A549 (cell line): ENCODE results near the gene TMEM63C. TPM values are rescaled to one million over a fixed set of nuclear protein-coding genes. Genes with fewer than 3 reads are reported as not detected.

Source experiments
- ATAC-seq, 2 experiments: fragments of 200-7000 bp in 1 of 2; fragments of >200 bp in 1 of 2; cut with Nextera tagmentation in 1 of 2; cut with Tn5 transposase in 1 of 2; 3 replicates each; pipeline versions ENCODE4 v1.8.0 to v1.9.1; 2018 to 2020; ENCODE audit warnings: mild to moderate bottlenecking in 1 of 2, moderate library complexity in 1 of 2
- CTCF ChIA-PET: fragments of 300-600 bp; sonication (Branson Sonifier 250); formaldehyde crosslinking; extraction: SDS; loops from one replicate; lab custom pipeline; 2021; ENCODE audit warnings: antibody characterized with exemption, inconsistent platforms; lab: Yijun Ruan, JAX
- POLR2A ChIA-PET: fragments of 350-600 bp; formaldehyde crosslinking; extraction: SDS; loops from one replicate; lab custom pipeline; 2021; ENCODE audit warnings: antibody characterized with exemption, inconsistent platforms; lab: Yijun Ruan, JAX
- DNase-seq, 2 experiments: peaks; one replicate each; pipeline versions ENCODE4 v3.0.0 to v3.0.0-alpha.2; 2011 to 2016; ENCODE audit warnings: low read depth in 1 of 2, low spot score in 1 of 2
- FAIRE-seq: peaks from 2 replicates; lab custom pipeline; 2011; peaks lifted over from hg19 to GRCh38; lab: Jason Lieb, UNC
- H3K27ac ChIP-seq, 2 experiments: fragments of >200 bp; sonication (Bioruptor Twin); formaldehyde crosslinking; 3 replicates each; pipeline ENCODE4 v1.5.1; 2016 to 2017
- H3K4me1 ChIP-seq: fragments of >200 bp; sonication (Bioruptor Twin); formaldehyde crosslinking; 3 replicates; pipeline ENCODE4 v1.6.1; 2016
- H3K4me2 ChIP-seq: fragments of >200 bp; sonication (Bioruptor Twin); formaldehyde crosslinking; 3 replicates; pipeline ENCODE4 v1.6.1; 2016
- H3K4me3 ChIP-seq: fragments of >200 bp; sonication (Bioruptor Twin); formaldehyde crosslinking; 3 replicates; pipeline ENCODE4 v1.5.1; 2016
- H3K9me3 ChIP-seq: fragments of >200 bp; sonication (Bioruptor Twin); formaldehyde crosslinking; 3 replicates; pipeline ENCODE4 v1.6.1; 2016
- BHLHE40 ChIP-seq: IDR thresholded peaks from 2 replicates; pipeline ENCODE4 v1.6.1; 2012; ENCODE audit warnings: low read depth, low read length, inconsistent platforms
- CHD2 ChIP-seq: fragments of 150-350 bp; IDR thresholded peaks from 2 replicates; pipeline ENCODE4 v1.6.1; 2014; ENCODE audit warnings: low read length; ENCODE audit not compliant: partially characterized antibody
- EHF ChIP-seq: fragments of 250-450 bp; sonication (Bioruptor Pico); IDR thresholded peaks from 2 replicates; pipeline ENCODE4 v1.5.0; 2020; ENCODE audit warnings: mild to moderate bottlenecking
- EP300 ChIP-seq, 2 experiments: fragments of >200 bp; sonication (Bioruptor Twin); formaldehyde crosslinking; IDR thresholded peaks; 2 replicates in 1 of 2; 3 replicates in 1 of 2; pipeline ENCODE4 v1.6.1; 2016 to 2017
- FOXS1 ChIP-seq: fragments of 250-450 bp; sonication (Bioruptor Pico); IDR thresholded peaks from 2 replicates; pipeline ENCODE4 v1.5.0; 2020; ENCODE audit warnings: mild to moderate bottlenecking, moderate library complexity
- GATA3 ChIP-seq: IDR thresholded peaks from 2 replicates; pipeline ENCODE4 v1.6.1; 2012; ENCODE audit warnings: borderline replicate concordance
- HDAC2 ChIP-seq: fragments of 200-600 bp; sonication (generic); IDR thresholded peaks from 2 replicates; pipeline ENCODE4 v1.6.1; 2016
- HEYL ChIP-seq: fragments of 250-450 bp; sonication (Bioruptor Pico); IDR thresholded peaks from 2 replicates; pipeline ENCODE4 v1.8.0; 2021; ENCODE audit warnings: mild to moderate bottlenecking, moderate library complexity
- KDM1A ChIP-seq: fragments of 200-600 bp; sonication (generic); IDR thresholded peaks from 2 replicates; pipeline ENCODE4 v1.6.1; 2016; ENCODE audit warnings: low read depth, mild to moderate bottlenecking
- KDM5A ChIP-seq: fragments of 200-600 bp; sonication (generic); IDR thresholded peaks from 2 replicates; pipeline ENCODE4 v1.6.1; 2016; ENCODE audit warnings: antibody characterized with exemption, mild to moderate bottlenecking
- MAZ ChIP-seq: fragments of 150-350 bp; IDR thresholded peaks from 2 replicates; pipeline ENCODE4 v1.6.1; 2014; ENCODE audit warnings: antibody characterized with exemption, low read depth, low read length, borderline replicate concordance
- NPAS2 ChIP-seq: fragments of 250-450 bp; sonication (Bioruptor Pico); IDR thresholded peaks from 2 replicates; pipeline ENCODE4 v1.8.0; 2022; ENCODE audit warnings: mild to moderate bottlenecking, moderate library complexity, borderline replicate concordance
- PHF8 ChIP-seq: fragments of 200-600 bp; sonication (generic); IDR thresholded peaks from 2 replicates; pipeline ENCODE4 v1.6.1; 2016; ENCODE audit warnings: low read depth, mild to moderate bottlenecking, antibody characterized with exemption, moderate library complexity, borderline replicate concordance
- POLR2AphosphoS2 ChIP-seq: conservative IDR thresholded peaks from 2 replicates; pipeline ENCODE4 v1.6.1; 2012; ENCODE audit warnings: low read length, improper control_type of control experiment, inconsistent platforms
- RAD21 ChIP-seq, 2 experiments: fragments of >200 bp in 1 of 2; sonication (Bioruptor Twin) in 1 of 2; formaldehyde crosslinking in 1 of 2; IDR thresholded peaks in 1 of 2; conservative IDR thresholded peaks in 1 of 2; 2 replicates in 1 of 2; 3 replicates in 1 of 2; pipeline ENCODE4 v1.6.1; 2012 to 2018; ENCODE audit warnings: inconsistent platforms in 1 of 2
- RARB ChIP-seq: fragments of 250-450 bp; sonication (Bioruptor Pico); IDR thresholded peaks from 2 replicates; pipeline ENCODE4 v1.8.0; 2021; ENCODE audit warnings: mild to moderate bottlenecking, moderate library complexity
- RFX5 ChIP-seq: fragments of 450-650 bp; IDR thresholded peaks from 2 replicates; pipeline ENCODE4 v1.7.1; 2014; ENCODE audit warnings: antibody characterized with exemption, mild to moderate bottlenecking, moderate library complexity
- TFCP2L1 ChIP-seq: fragments of 250-450 bp; sonication (Bioruptor Pico); IDR thresholded peaks from 2 replicates; pipeline ENCODE4 v1.5.0; 2021; ENCODE audit warnings: mild to moderate bottlenecking
- TP53 ChIP-seq: fragments of 250-450 bp; sonication (Bioruptor Pico); IDR thresholded peaks from 2 replicates; pipeline ENCODE4 v1.5.0; 2021; ENCODE audit warnings: mild to moderate bottlenecking, moderate library complexity
- ZSCAN20 ChIP-seq: fragments of 250-450 bp; sonication (Bioruptor Pico); IDR thresholded peaks from 2 replicates; pipeline ENCODE4 v1.8.0; 2022; ENCODE audit warnings: mild to moderate bottlenecking, moderate library complexity
- WGBS: methylation state at CpG from one replicate; pipeline ENCODE4 v1.1.6; 2017; ENCODE audit errors: missing lambda C conversion rate; 5-methylcytosine and 5-hydroxymethylcytosine counted together
- polyA plus RNA-seq, 4 experiments: library from polyadenylated mRNA; depleted of rRNA in 3 of 4; stranded (reverse); fragments of >200 nt; fragmentation: RNase III in 1 of 4; extraction: RNeasy Plus Mini Kit Qiagen cat#74134 plus additional on column Dnase treatment in 1 of 4; gene quantifications; 2 replicates in 3 of 4; 3 replicates in 1 of 4; pipeline ENCODE4 v1.2.3, GENCODE V29; 2011 to 2017
- TF ChIP-seq, protein P1 (sequence below): fragments of >200 bp; sonication (Bioruptor Twin); formaldehyde crosslinking; IDR thresholded peaks from 3 replicates; pipeline ENCODE4 v1.5.1; 2016
- TF ChIP-seq, protein P2 (sequence below): IDR thresholded peaks from 2 replicates; pipeline ENCODE4 v1.6.1; 2012; ENCODE audit warnings: low read depth, borderline replicate concordance
- TF ChIP-seq, protein P3 (sequence below): IDR thresholded peaks from 2 replicates; pipeline ENCODE4 v1.6.1; 2012
- TF ChIP-seq, protein P4 (sequence below): fragments of 250-450 bp; sonication (Bioruptor Pico); IDR thresholded peaks from 2 replicates; pipeline ENCODE4 v1.5.0; 2020; ENCODE audit warnings: low read depth, mild to moderate bottlenecking, moderate library complexity
- TF ChIP-seq, protein P5 (sequence below): IDR thresholded peaks from 2 replicates; pipeline ENCODE4 v1.6.1; 2012
- TF ChIP-seq, protein P6 (sequence below): fragments of 250-450 bp; sonication (Bioruptor Pico); IDR thresholded peaks from 2 replicates; pipeline ENCODE4 v1.5.0; 2021; ENCODE audit warnings: mild to moderate bottlenecking, moderate library complexity, borderline replicate concordance

TMEM63C gene
- polyA plus RNA-seq, 2 of the 4 experiments (the other 2 are of a cell fraction), result 0.43 to 0.57 TPM

DNA sequence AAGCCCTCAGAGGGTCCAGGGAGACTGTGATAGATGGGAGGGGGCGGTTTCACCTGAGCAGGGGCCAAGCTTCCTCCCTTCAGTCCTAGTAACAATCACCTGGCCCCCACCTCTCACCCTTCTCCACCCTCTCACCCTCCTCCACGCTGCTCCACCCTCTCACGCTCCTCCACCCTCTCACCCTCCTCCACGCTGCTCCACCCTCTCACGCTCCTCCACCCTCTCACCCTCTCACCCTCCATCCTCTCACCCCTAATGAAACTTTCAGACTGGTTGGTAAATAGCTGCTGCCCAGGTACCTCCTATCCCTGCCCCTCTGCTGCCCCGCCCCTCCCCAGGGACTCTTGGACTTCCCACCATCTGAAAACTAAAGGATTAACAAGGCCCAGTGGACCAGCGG is 55.2 kb downstream of the TMEM63C start:
- no peak overlapping the region for H3K4me3 ChIP-seq

DNA sequence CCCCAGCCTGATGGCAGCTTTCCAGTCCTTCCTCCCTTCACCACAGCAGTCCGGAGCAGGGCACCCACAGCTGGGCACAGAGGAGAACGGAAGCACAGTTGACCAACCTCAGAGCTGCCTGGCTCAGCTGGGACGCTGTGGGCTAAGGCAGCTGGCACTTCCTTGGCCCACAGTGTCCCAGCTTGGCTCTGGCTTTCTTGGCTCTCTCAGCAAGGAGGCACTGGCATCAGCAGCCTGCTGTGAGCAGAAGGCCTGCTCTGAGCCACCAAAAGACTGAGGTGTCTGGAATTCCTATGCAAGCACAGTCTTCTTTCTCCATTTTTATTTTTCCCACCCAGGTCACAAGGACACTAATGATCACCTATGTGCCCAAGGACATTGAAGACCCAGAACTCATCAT is 56.8 kb downstream of the TMEM63C start:
- FAIRE-seq (no peak), ATAC-seq (no peak), DNase-seq (no peak)
- 59% methylated on average over 3 of the region's 3 CpGs for WGBS
- TF ChIP-seq NPAS2, result no peak
- no peak for TF ChIP-seq KDM5A
- TF ChIP-seq ZSCAN20, result no peak
- no peak for TF ChIP-seq KDM1A
- no peak for TF ChIP-seq EHF
- TF ChIP-seq RAD21 (conservative IDR thresholded peaks at IDR 0.05 in 1 of 2, IDR thresholded peaks at IDR 0.05 in 1 of 2), result no peak
- Histone ChIP-seq H3K4me3 (no peak overlapping the region), H3K4me1 (no peaks in the 10 kb centered on the region), H3K9me3 (no peaks in the 10 kb centered on the region), H3K27ac (no peak overlapping the region), H3K4me2 (no peak overlapping the region)
- CTCF ChIA-PET, result interaction anchor here (0.8 to 2.6 kb wide), 4 partner anchors 21 to 365 kb away, joined by 3 to 9 read pairs (median 5); no protein-coding TSS in a partner anchor
- POLR2A ChIA-PET, result no interaction called here

More for the DNA sequence above, 55.2 kb downstream of the TMEM63C start:
- no peak overlapping the region for H3K4me2 ChIP-seq
- DNase-seq, result no peak
- POLR2A ChIA-PET, result no interaction called here
- H3K9me3 ChIP-seq, result no peaks in the 10 kb centered on the region
- TF ChIP-seq FOXS1 (CRISPR knock-in tag), result no peak
- no peak for TF ChIP-seq TP53
- TF ChIP-seq, protein P1, sequence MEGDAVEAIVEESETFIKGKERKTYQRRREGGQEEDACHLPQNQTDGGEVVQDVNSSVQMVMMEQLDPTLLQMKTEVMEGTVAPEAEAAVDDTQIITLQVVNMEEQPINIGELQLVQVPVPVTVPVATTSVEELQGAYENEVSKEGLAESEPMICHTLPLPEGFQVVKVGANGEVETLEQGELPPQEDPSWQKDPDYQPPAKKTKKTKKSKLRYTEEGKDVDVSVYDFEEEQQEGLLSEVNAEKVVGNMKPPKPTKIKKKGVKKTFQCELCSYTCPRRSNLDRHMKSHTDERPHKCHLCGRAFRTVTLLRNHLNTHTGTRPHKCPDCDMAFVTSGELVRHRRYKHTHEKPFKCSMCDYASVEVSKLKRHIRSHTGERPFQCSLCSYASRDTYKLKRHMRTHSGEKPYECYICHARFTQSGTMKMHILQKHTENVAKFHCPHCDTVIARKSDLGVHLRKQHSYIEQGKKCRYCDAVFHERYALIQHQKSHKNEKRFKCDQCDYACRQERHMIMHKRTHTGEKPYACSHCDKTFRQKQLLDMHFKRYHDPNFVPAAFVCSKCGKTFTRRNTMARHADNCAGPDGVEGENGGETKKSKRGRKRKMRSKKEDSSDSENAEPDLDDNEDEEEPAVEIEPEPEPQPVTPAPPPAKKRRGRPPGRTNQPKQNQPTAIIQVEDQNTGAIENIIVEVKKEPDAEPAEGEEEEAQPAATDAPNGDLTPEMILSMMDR, result no peak
- no peak for TF ChIP-seq GATA3
- no peak for TF ChIP-seq ZSCAN20
- TF ChIP-seq, protein P2, sequence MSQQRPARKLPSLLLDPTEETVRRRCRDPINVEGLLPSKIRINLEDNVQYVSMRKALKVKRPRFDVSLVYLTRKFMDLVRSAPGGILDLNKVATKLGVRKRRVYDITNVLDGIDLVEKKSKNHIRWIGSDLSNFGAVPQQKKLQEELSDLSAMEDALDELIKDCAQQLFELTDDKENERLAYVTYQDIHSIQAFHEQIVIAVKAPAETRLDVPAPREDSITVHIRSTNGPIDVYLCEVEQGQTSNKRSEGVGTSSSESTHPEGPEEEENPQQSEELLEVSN, result no peak
- TF ChIP-seq BHLHE40, result no peak
- TF ChIP-seq, all 56 proteins: peak for 0
- H3K27ac ChIP-seq, result no peak overlapping the region
- FAIRE-seq (no peak), ATAC-seq (no peak)
- WGBS, result 54% methylated on average over 6 of the region's 7 CpGs
- H3K4me1 ChIP-seq, result no peaks in the 10 kb centered on the region
- CTCF ChIA-PET, result interaction anchor here (0.5 to 2.6 kb wide), 4 partner anchors 20 to 85 kb away, joined by 3 to 9 read pairs (median 4); no protein-coding TSS in a partner anchor

DNA sequence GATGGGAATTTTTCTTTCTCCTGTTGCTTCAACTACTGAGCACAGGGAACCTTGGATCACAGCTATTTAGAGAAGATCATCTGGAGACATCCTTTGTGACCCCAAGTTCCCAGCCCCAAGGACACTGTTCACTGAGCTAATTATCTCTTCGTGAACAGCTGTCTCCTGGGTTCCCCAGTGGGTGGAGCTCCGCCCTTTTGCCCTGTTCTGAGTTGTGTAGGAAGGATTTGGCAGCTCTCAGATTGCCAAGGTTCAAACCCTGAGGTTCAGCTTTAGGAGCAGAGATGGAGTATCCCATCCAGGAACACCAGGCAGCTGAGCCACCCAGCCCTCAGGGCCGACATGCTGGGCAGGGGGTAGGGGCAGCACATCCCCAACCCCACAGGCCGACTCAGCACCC is 57.4 kb downstream of the TMEM63C start:
- H3K27ac ChIP-seq, result no peak overlapping the region
- POLR2A ChIA-PET, result no interaction called here
- DNase-seq (no peak), ATAC-seq (no peak), FAIRE-seq (no peak)
- no peak for TF ChIP-seq HEYL (CRISPR knock-in tag)
- TF ChIP-seq TFCP2L1, result no peak
- H3K4me3 ChIP-seq, result no peak overlapping the region
- WGBS, result 27% methylated on average over 2 of the region's 4 CpGs
- no peaks in the 10 kb centered on the region for H3K4me1 ChIP-seq
- no peak overlapping the region for H3K4me2 ChIP-seq
- H3K9me3 ChIP-seq, result no peaks in the 10 kb centered on the region
- CTCF ChIA-PET, result interaction anchor here (0.8 to 2.3 kb wide), 3 partner anchors 11 to 366 kb away, joined by 3 to 7 read pairs (median 4); no protein-coding TSS in a partner anchor

DNA sequence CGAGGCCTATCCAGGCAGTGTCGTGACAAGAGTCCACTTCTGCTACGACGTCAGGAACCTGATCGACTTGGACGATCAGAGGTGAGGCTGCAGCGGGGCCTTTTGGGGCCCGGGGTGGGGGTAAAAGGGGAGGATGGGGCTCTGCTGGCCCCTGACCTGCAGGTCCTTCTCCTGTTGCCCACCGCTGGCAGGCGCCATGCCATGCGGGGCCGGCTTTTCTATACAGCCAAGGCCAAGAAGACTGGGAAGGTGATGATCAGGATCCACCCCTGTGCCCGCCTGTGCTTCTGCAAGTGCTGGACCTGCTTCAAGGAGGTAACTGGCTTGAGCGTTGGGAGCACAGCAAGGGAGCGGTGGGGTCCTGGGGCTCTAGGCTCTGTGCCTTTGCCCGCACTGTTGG is 57.8 kb downstream of the TMEM63C start:
- POLR2A ChIA-PET, result no interaction called here
- H3K4me1 ChIP-seq, result no peaks in the 10 kb centered on the region
- no peak overlapping the region for H3K4me3 ChIP-seq
- no peak overlapping the region for H3K27ac ChIP-seq
- no peaks in the 10 kb centered on the region for H3K9me3 ChIP-seq
- FAIRE-seq (no peak), DNase-seq (no peak), ATAC-seq (no peak)
- H3K4me2 ChIP-seq, result no peak overlapping the region
- CTCF ChIA-PET, result interaction anchor here (1.7 to 2.3 kb wide), 2 partner anchors 11 to 27 kb away, joined by 4 to 7 read pairs; no protein-coding TSS in a partner anchor
- WGBS, result 78% methylated on average over 7 of the region's 16 CpGs
- TF ChIP-seq, protein P3, sequence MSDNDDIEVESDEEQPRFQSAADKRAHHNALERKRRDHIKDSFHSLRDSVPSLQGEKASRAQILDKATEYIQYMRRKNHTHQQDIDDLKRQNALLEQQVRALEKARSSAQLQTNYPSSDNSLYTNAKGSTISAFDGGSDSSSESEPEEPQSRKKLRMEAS, result no peak
- TF ChIP-seq, protein P4, sequence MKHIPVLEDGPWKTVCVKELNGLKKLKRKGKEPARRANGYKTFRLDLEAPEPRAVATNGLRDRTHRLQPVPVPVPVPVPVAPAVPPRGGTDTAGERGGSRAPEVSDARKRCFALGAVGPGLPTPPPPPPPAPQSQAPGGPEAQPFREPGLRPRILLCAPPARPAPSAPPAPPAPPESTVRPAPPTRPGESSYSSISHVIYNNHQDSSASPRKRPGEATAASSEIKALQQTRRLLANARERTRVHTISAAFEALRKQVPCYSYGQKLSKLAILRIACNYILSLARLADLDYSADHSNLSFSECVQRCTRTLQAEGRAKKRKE, result no peak
- TF ChIP-seq PHF8 (no peak), RARB (CRISPR knock-in tag) (no peak), EP300 (IDR thresholded peaks at IDR 0.05) (no peak), HDAC2 (no peak), CHD2 (no peak), MAZ (no peak), BHLHE40 (no peak), RFX5 (no peak), POLR2AphosphoS2 (no peak)
- TF ChIP-seq, protein P5, sequence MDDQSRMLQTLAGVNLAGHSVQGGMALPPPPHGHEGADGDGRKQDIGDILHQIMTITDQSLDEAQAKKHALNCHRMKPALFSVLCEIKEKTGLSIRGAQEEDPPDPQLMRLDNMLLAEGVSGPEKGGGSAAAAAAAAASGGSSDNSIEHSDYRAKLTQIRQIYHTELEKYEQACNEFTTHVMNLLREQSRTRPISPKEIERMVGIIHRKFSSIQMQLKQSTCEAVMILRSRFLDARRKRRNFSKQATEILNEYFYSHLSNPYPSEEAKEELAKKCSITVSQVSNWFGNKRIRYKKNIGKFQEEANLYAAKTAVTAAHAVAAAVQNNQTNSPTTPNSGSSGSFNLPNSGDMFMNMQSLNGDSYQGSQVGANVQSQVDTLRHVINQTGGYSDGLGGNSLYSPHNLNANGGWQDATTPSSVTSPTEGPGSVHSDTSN, result no peak
- TF ChIP-seq, protein P6, sequence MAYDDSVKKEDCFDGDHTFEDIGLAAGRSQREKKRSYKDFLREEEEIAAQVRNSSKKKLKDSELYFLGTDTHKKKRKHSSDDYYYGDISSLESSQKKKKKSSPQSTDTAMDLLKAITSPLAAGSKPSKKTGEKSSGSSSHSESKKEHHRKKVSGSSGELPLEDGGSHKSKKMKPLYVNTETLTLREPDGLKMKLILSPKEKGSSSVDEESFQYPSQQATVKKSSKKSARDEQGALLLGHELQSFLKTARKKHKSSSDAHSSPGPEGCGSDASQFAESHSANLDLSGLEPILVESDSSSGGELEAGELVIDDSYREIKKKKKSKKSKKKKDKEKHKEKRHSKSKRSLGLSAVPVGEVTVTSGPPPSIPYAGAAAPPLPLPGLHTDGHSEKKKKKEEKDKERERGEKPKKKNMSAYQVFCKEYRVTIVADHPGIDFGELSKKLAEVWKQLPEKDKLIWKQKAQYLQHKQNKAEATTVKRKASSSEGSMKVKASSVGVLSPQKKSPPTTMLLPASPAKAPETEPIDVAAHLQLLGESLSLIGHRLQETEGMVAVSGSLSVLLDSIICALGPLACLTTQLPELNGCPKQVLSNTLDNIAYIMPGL (CRISPR knock-in tag), result no peak
